ENCODE results near the gene NEO1. TPM values are rescaled to one million over a fixed set of nuclear protein-coding genes. Genes with fewer than 3 reads are reported as not detected.

Gene NEO1
- total RNA-seq, 1 donor from 2014 or later, result 9.8 TPM

DNA sequence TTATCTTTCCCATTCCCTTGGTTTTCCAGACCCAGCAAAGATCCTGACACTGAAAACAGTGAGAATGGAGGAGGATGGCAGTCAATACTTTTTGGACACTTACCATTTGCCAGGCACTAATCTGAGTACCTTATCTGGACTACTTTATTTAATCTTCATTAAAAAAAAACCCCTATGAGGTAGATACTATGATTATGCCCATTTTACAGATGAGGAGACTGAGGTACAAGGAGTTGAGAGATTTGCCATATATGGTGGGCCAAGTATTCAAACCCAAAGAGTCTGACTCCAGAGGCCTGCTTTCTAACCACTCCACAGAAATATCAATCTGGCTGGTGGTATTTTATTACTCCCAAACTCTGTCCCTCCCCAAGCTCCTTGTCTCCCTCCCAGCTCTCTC lies 296.9 kb downstream of the NEO1 start:
- no peak overlapping the region for H3K4me3 Mint-ChIP-seq (ENCODE audit: low read depth)
- DNase-seq (ENCODE audit: low spot score), result no peak
- no peaks in the 10 kb centered on the region for H3K9me3 Mint-ChIP-seq
- H3K36me3 Mint-ChIP-seq (ENCODE audit: low read depth), result no peaks in the 10 kb centered on the region
- H3K27me3 Mint-ChIP-seq (ENCODE audit: low read depth), result no peaks in the 10 kb centered on the region
- H3K4me1 Mint-ChIP-seq (ENCODE audit: low read depth), result no peaks in the 10 kb centered on the region
- intact Hi-C loops (cut with micrococcal nuclease), result no loop called here
- no peak overlapping the region for H3K27ac Mint-ChIP-seq

DNA sequence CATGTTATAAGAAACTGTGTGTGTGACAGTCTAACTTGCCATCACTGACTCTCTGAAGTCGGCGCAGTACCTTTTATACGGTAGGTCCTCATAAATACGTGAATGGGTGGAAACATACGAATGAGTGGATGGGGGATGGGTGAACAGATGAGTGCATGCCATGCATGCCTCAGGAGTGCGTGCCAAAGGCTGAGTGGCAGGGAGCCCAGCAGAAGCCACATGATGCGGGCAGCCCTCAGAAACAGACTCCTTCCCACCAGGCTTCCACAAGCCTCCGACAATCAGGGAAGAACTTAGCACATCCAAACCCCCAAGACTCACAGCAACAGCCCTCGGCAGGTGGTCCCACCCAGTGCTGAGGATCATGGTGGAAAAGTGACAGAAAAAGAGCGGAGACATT lies 299.8 kb downstream of the NEO1 start:
- Mint-ChIP-seq H3K36me3 (ENCODE audit: low read depth) (no peaks in the 10 kb centered on the region), H3K9me3 (no peaks in the 10 kb centered on the region)
- no peak for DNase-seq (ENCODE audit: low spot score)

DNA sequence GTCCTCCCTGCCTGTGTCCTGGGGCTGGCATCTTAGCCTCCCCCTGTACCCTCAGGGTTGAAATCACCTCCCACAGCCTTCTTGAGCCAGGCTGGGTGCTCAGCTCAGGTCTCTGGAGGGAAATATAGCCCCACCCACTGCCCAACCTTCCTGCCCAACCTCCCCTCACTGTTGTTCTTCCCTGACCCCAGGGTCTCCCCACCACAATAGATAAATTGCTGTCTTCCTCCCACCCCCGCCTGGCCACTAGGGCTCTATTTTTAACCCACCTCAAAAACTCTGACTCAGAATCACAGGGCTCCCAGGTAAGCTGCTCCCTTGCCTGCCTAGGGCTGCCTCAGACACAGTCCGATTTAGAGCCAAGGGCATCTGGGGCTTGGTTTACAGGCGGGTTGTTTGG lies 301.5 kb downstream of the NEO1 start:
- intact Hi-C loops (cut with micrococcal nuclease), result no loop called here
- H3K9me3 Mint-ChIP-seq, result no peaks in the 10 kb centered on the region
- no peaks in the 10 kb centered on the region for H3K36me3 Mint-ChIP-seq (ENCODE audit: low read depth)
- H3K27ac Mint-ChIP-seq, result no peak overlapping the region
- DNase-seq (ENCODE audit: low spot score), result no peak
- no peaks in the 10 kb centered on the region for H3K4me1 Mint-ChIP-seq (ENCODE audit: low read depth)
- H3K4me3 Mint-ChIP-seq (ENCODE audit: low read depth), result no peak overlapping the region
- H3K27me3 Mint-ChIP-seq (ENCODE audit: low read depth), result no peaks in the 10 kb centered on the region

More for the DNA sequence above, 299.8 kb downstream of the NEO1 start:
- no peak overlapping the region for H3K4me3 Mint-ChIP-seq (ENCODE audit: low read depth)
- no peak overlapping the region for H3K27ac Mint-ChIP-seq
- H3K4me1 Mint-ChIP-seq (ENCODE audit: low read depth), result no peaks in the 10 kb centered on the region
- intact Hi-C loops (cut with micrococcal nuclease), result no loop called here
- H3K27me3 Mint-ChIP-seq (ENCODE audit: low read depth), result no peaks in the 10 kb centered on the region

DNA sequence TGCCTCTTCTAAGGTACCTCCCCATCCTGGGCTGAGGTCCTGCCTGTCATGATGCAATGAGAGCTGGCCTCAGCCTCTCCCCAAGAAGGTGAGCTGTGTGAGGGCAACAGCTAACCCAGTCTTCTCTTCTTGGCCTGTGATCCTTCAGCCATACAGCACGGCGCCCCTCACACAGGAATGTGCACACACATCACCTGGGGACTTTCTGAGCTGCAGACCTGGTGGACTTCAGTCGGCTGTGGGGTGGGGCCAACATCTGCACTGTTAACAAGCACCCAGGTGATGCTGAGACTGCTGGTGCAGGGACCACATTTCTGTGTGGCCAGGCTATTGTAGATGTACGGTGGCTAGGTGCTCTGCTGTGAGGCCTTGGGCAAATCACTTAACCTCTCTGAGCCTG lies 302.0 kb downstream of the NEO1 start:
- no peaks in the 10 kb centered on the region for H3K9me3 Mint-ChIP-seq
- no peaks in the 10 kb centered on the region for H3K27me3 Mint-ChIP-seq (ENCODE audit: low read depth)
- DNase-seq (ENCODE audit: low spot score), result no peak
- intact Hi-C loops (cut with micrococcal nuclease), result no loop called here
- H3K27ac Mint-ChIP-seq, result no peak overlapping the region
- no peak overlapping the region for H3K4me3 Mint-ChIP-seq (ENCODE audit: low read depth)
- no peaks in the 10 kb centered on the region for H3K36me3 Mint-ChIP-seq (ENCODE audit: low read depth)
- H3K4me1 Mint-ChIP-seq (ENCODE audit: low read depth), result no peaks in the 10 kb centered on the region

Measured in activated T-helper 2 cell treated with anti-CD3 and anti-CD28 coated beads, Interferon-gamma antibody, Interleukin-2, Interleukin-4, amounts not matched to agents 10 μg/mL and 5 μg/mL and 100 μg/mL, durations not matched to agents 14 hours and 24 hours and 36 hours (primary cell).